Epithelial cell of proximal tubule (primary cell): ENCODE measurements around the gene GRIP1. TPM values are rescaled to one million over a fixed set of nuclear protein-coding genes. Genes with fewer than 3 reads are reported as not detected.

Experiments used
- DNase-seq: peaks from one replicate; pipeline ENCODE4 v3.0.0-alpha.2; 2011; ENCODE audit warnings: low read depth
- H3K4me3 ChIP-seq: 2 replicates; pipeline ENCODE4 v1.5.1; 2011; ENCODE audit warnings: low read depth, mild to moderate bottlenecking, low read length
- total RNA-seq: library from RNA; depleted of rRNA; stranded (reverse); fragments of >200 nt; gene quantifications from 2 replicates; pipeline ENCODE4 v1.2.3, GENCODE V29; 2015
- TF ChIP-seq, protein P1 (sequence below): conservative IDR thresholded peaks from 2 replicates; pipeline ENCODE4 v1.5.1; 2012; ENCODE audit warnings: low read depth, mild to moderate bottlenecking, low read length

The GRIP1 gene
- total RNA-seq, 1 donor from 2014 or later = 1.5 TPM

- DNase-seq = no peak
- no peak overlapping the region for H3K4me3 ChIP-seq
- TF ChIP-seq, protein P1, sequence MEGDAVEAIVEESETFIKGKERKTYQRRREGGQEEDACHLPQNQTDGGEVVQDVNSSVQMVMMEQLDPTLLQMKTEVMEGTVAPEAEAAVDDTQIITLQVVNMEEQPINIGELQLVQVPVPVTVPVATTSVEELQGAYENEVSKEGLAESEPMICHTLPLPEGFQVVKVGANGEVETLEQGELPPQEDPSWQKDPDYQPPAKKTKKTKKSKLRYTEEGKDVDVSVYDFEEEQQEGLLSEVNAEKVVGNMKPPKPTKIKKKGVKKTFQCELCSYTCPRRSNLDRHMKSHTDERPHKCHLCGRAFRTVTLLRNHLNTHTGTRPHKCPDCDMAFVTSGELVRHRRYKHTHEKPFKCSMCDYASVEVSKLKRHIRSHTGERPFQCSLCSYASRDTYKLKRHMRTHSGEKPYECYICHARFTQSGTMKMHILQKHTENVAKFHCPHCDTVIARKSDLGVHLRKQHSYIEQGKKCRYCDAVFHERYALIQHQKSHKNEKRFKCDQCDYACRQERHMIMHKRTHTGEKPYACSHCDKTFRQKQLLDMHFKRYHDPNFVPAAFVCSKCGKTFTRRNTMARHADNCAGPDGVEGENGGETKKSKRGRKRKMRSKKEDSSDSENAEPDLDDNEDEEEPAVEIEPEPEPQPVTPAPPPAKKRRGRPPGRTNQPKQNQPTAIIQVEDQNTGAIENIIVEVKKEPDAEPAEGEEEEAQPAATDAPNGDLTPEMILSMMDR = no peak
Observed at GRCh38 chr12:66665435-66665985, 13.4 kb downstream of the GRIP1 start.

GRCh38 chr12:66664076-66664475 lies 14.8 kb downstream of the GRIP1 start:
- H3K4me3 ChIP-seq = no peak overlapping the region
- no peak for DNase-seq
- TF ChIP-seq, protein P1 = no peak

DNA sequence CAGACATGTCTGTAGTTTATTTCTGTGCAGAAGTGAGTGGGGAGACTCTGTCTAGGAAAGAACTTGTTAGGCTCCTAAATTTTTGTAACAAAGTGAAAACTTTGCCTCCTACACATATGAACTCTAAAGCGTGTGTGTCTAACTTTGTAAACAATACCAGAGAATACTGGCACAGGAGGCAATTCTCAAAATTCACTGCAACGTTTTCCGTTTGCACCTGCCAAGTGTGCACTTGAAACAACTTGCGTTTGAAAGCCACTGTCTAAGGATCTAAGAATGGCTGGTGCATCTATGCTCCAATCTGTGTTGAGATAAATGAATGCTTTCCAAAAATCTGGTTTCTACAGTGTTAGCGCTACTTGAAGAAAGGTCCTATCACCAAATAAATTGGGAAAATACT lies 15.3 kb downstream of the GRIP1 start:
- no peak for DNase-seq
- H3K4me3 ChIP-seq = no peak overlapping the region
- TF ChIP-seq, protein P1 = no peak

DNA sequence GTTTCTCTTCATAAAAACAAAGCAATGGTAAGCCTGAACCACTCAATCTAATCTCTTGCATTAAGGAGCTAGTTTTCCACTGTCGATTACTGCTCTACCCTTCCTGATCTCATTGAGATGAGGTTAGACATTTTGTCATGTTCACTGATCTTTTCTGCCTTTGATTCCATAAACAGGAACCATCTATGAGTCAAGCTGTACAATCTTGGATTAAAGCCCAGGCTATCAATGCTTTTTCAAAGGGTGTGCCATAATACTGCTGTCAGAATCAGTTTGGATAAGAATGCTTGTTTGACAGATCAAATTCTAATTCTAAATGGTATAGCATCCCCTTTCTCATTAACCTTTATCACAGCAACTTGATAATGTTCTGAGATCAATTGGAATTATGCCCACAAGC lies 16.1 kb downstream of the GRIP1 start:
- TF ChIP-seq, protein P1 = no peak
- H3K4me3 ChIP-seq = no peak overlapping the region
- no peak for DNase-seq

DNA sequence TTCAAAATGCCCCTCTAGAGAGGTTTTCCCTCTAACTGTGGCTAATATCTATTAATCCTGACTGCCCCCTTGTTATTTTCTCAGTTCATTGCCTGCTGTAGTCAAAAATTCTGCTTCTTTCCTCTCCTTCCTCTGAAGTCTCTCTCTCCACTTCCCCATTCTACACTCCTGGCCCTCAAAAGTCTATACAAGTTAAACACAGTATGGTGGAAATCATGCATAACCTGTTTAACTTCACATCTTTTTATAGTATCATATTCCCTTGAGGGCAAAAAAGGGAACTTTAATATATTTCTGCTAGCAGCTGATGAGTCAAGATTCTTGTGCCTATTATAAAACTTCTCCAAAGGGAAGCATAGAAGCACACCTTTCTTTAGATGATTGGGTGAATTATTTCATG lies 16.7 kb downstream of the GRIP1 start:
- no peak for DNase-seq
- TF ChIP-seq, protein P1 = no peak
- no peak overlapping the region for H3K4me3 ChIP-seq

GRCh38 chr12:66661357-66661756 lies 17.5 kb downstream of the GRIP1 start:
- DNase-seq = no peak
- H3K4me3 ChIP-seq = no peak overlapping the region
- TF ChIP-seq, protein P1 = no peak

GRCh38 chr12:66653796-66654195 lies 25.1 kb downstream of the GRIP1 start:
- no peak overlapping the region for H3K4me3 ChIP-seq
- TF ChIP-seq, protein P1 = no peak
- DNase-seq = no peak
